ENCODE measurements around the gene FADS3.

Gene FADS3

GRCh38 chr11:61899146-61899841 lies 7.9 kb upstream of the FADS3 start:
- TF ChIP-seq, protein P1, sequence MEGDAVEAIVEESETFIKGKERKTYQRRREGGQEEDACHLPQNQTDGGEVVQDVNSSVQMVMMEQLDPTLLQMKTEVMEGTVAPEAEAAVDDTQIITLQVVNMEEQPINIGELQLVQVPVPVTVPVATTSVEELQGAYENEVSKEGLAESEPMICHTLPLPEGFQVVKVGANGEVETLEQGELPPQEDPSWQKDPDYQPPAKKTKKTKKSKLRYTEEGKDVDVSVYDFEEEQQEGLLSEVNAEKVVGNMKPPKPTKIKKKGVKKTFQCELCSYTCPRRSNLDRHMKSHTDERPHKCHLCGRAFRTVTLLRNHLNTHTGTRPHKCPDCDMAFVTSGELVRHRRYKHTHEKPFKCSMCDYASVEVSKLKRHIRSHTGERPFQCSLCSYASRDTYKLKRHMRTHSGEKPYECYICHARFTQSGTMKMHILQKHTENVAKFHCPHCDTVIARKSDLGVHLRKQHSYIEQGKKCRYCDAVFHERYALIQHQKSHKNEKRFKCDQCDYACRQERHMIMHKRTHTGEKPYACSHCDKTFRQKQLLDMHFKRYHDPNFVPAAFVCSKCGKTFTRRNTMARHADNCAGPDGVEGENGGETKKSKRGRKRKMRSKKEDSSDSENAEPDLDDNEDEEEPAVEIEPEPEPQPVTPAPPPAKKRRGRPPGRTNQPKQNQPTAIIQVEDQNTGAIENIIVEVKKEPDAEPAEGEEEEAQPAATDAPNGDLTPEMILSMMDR (IDR thresholded peaks at IDR 0.05; ENCODE audit: extremely low read depth, insufficient read depth, missing control alignments) = peak; percentile 99
- in situ Hi-C loops (cut with MboI; ENCODE audit: low pct_unique_long_range_greater_than_20kb, low sequenced_read_pairs, unreplicated experiment) = no loop called here

DNA sequence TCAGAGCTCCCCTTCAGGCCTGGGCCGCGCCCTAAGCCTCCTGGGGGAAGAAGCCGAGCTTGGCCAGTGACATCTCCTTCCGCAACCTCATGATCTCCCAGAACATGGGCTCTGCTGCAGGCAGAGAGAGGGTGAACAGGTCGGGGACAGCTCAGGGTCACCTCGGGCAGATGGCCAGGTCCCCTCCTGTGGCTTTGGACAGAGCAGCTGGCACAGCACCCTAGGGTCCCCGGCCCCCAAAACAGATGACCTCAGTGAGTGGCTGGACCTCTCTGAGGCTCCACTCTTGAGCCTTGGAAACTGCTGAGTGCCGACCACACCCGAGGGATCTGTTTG lies 6.9 kb upstream of the FADS3 start:
- TF ChIP-seq, protein P1 (IDR thresholded peaks at IDR 0.05; ENCODE audit: extremely low read depth, insufficient read depth, missing control alignments) = no peak
- in situ Hi-C loops (cut with MboI; ENCODE audit: low pct_unique_long_range_greater_than_20kb, low sequenced_read_pairs, unreplicated experiment) = no loop called here
- DNase-seq (ENCODE audit: low spot score) = no peak

More at GRCh38 chr11:61899146-61899841, 7.9 kb upstream of the FADS3 start:
- peak; percentile 96 for DNase-seq (ENCODE audit: low spot score)

DNA sequence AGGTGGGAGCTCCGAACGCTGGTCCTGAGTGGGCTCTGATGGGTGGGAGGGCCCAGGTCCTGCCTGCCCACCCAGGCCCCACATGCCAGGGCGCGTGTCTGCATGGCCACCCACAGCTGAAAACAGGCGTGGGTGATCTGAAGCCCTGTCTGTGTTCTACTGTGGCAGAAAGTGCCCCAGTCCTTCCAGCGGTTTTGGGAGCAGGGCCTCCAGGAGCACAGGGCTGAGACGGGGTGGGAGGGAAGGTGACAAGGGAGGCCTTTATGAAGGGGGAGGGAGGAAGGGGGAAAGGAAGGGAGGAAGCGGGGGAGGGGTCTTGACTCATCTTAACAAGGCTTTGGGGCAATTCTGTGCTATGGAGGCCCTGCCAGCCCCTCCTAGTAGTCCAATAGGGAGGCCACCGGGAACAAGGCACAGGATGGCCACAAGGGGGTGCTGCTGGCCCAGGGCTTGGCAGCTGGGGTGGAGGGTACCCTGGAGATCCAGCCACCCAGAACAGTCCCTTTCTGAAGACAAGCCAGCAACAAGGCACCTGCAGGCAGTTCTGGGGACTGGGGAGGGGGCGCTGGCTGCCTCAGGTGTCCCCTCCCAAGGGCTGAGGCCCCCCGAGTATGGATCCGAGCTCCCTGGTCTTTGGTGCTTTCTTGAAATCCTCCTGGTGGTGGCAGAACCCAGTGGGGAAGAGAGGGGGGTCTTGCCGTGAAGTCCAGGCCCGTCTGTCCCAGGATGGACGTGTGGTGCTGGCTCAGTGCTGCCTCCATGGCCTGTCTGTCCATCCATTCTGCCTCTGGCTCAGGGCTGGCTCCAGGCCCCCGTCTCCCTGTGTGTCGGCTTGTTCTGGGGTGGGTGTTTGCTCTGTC lies 6.3 kb upstream of the FADS3 start:
- in situ Hi-C loops (cut with MboI; ENCODE audit: low pct_unique_long_range_greater_than_20kb, low sequenced_read_pairs, unreplicated experiment) = no loop called here
- peak; percentile 89 for DNase-seq (ENCODE audit: low spot score)
- TF ChIP-seq, protein P1 (IDR thresholded peaks at IDR 0.05; ENCODE audit: extremely low read depth, insufficient read depth, missing control alignments) = peak; percentile 99

GRCh38 chr11:61896665-61897386 lies 5.5 kb upstream of the FADS3 start:
- in situ Hi-C loops (cut with MboI; ENCODE audit: low pct_unique_long_range_greater_than_20kb, low sequenced_read_pairs, unreplicated experiment) = no loop called here
- DNase-seq (ENCODE audit: low spot score) = no peak
- TF ChIP-seq, protein P1 (IDR thresholded peaks at IDR 0.05; ENCODE audit: extremely low read depth, insufficient read depth, missing control alignments) = no peak

DNA sequence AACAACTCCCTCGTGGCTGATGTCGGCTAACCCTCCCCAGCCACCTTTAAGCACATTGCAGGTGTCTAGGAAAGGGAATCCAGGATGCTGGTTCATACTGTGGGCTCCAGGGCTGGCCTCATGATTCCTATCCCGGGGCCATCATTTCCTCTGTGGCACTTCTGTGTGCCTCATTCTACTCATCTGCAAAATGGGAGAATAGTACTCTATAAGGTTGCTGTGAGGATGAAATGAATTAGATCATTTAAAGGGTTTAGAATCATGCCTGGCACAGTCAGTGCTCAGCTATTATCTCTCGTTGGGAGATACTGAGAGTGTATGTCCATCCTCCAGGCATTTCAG lies 4.3 kb upstream of the FADS3 start:
- in situ Hi-C loops (cut with MboI; ENCODE audit: low pct_unique_long_range_greater_than_20kb, low sequenced_read_pairs, unreplicated experiment) = no loop called here
- DNase-seq (ENCODE audit: low spot score) = no peak
- TF ChIP-seq, protein P1 (IDR thresholded peaks at IDR 0.05; ENCODE audit: extremely low read depth, insufficient read depth, missing control alignments) = no peak

DNA sequence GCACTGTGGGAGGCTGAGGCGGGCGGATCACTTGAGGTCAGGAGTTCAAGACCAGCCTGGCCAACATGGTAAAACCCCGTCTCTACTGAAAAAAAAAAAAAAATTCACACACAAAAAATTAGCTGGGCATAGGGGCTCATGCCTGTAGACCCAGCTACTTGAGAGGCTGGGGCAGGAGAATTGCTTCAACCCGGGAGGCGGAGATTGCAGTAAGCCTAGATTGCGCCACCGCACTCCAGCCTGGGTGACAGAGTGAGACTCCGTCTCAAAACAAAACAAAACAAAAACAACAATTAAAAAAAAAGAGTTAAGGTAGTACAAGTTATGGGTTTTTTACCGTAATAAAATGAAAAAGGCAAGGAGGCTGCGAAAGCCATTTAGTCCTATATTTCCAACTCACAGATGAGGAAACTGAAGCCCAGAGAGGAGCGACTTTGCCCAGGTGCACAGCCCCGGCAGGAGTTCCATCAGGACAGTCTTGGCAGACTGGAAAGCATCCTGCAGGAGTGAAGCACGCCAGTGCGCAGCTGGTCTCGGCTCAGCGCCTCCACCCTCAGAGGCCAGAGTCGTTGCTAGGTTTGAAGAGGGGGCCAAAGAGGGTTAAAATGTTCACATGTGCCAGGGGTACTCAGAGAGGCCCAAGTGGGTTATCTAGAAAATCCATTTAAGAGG lies 3.8 kb upstream of the FADS3 start:
- TF ChIP-seq, protein P1 (IDR thresholded peaks at IDR 0.05; ENCODE audit: extremely low read depth, insufficient read depth, missing control alignments) = no peak
- in situ Hi-C loops (cut with MboI; ENCODE audit: low pct_unique_long_range_greater_than_20kb, low sequenced_read_pairs, unreplicated experiment) = no loop called here
- DNase-seq (ENCODE audit: low spot score) = no peak

Measured in GM13977 (cell line).